ENCODE measurements around the gene SLC37A3.
"Not testable (repeated sequence)": the region's sequence is repeated elsewhere in the genome, so short reads cannot be mapped to it uniquely, and the experiment has no call there.

SLC37A3 gene, protein sequence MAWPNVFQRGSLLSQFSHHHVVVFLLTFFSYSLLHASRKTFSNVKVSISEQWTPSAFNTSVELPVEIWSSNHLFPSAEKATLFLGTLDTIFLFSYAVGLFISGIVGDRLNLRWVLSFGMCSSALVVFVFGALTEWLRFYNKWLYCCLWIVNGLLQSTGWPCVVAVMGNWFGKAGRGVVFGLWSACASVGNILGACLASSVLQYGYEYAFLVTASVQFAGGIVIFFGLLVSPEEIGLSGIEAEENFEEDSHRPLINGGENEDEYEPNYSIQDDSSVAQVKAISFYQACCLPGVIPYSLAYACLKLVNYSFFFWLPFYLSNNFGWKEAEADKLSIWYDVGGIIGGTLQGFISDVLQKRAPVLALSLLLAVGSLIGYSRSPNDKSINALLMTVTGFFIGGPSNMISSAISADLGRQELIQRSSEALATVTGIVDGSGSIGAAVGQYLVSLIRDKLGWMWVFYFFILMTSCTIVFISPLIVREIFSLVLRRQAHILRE

DNA sequence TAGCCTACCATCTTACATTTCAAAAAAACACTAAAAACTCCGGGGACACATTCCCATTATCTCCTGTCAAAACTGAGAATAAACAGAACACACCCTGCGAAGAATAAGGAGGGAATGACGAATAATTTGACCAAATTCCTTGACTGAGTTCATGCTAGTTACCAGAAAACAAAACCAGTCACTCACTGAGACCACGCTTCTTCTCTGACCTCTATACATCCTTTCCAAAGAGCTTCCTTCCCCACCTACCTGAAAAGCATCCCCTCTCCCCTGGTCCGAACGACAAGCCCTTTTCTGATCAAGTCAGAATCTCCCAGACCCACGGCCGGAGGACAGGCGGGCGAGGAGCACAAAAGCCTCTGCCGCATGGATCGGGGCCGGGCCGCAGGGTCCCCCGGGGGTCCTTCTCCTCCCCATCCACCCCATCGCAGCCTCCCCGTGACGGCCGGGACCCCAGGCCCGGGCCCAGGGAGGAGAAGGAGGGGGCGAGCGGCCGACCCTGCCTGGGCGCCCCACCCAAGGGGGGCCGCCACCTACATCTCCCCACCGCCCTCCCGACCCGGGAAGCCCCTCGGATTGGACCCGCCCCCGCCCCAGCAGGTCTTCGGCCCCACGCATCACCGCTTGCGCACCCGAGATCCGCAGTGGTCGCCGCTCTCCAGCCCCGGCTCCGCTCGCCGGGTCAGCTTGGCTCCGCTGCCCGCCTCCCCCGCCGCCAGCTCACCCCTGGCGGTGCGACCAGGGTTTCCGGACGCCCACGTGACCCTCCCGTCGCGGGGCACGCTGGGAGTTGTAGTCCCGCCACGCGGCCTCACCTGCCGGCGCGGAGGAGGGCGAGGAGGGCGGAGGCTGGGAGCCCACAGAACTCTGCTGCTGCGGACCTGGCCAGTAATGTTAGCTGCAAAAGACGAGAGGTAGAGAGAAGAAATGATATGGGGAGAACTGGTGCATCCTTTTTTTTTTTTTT is at the start of gene SLC37A3:
Gene SLC37A3, minus strand, starts transcription at position 747 of the 967 bp plus-strand sequence. CDS start 16,004 bp downstream, outside the sequence.
- peak; percentile 73 to 83 (median 78) for DNase-seq (ENCODE audit: low read depth in 3 of 3)

DNA sequence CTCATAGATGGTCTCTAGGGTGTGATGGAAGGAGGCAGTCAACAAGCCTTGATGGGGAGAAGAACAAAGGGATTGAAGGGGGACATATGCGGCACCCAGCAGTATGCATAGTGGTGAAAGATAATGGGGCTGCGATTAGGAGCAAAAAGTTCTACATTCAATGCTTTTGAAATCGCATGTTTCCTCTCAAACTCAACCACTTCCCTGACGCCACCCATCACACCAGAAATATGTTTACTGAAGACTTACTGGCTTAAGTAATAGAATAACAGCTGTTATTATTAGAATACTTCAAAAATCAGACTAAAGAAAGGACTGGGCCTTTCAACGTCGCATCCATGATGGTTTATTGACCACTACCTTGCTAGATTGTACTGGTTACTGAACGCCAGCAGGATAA is 49.5 kb upstream of the SLC37A3 start:
- no peak for DNase-seq (ENCODE audit: low read depth in 3 of 3)

DNA sequence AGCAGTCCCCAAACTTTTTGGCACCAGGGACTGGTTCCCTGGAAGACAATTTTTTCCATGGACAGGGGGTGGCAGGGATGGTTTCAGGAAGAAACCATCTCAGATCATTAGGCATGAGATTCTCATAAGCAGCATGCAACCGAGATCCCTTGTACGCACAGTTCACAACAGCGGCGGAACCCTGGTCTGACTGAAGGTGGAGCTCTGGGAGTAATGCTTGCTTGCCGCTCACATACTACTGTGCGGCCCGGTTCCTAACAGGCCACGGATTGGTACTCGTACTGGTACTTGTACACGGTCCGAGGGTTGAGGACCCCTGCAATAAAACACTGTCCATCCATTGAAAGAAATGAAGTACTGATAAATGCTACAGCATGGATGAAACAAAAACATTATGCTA is 48.1 kb upstream of the SLC37A3 start:
- no peak for DNase-seq (ENCODE audit: low read depth in 3 of 3)

DNA sequence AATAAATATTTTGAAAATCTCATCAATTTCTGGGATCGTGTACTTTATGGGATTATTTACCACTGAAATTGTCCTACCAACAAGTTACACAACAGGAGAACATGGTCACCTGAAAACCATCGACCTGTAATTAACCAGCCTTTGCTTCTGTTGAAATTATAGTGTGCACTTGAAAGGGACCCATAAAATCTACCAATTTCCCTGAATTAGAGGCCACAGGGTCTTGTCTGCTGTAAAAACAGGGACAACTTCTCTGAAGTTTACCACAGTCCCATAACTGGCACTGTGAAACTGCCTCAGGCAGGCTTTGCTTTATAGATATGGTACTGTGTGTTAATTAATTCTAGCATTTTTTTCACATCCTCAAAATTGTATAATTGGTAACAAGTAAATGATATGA is 43.2 kb upstream of the SLC37A3 start:
- no peak for DNase-seq (ENCODE audit: low read depth in 3 of 3)

DNA sequence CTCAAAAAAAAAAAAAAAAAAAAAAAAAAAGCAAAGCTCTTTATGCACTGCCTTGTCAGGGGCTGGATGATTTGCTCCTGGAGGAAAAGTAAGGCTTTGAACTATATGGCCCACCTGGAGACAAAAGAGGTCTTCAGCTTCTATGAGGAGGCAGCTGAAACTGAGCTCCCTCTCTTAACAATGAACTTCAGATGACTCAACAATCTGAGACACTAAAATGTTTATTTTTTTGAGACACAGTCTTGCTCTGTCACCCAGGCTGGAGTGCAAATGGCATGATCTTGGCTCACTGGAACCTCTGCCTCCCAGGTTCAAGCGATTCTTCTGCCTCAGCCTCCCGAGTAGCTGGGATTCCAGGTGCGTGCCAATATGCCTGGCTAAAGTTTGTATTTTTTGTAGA is 42.3 kb upstream of the SLC37A3 start:
- DNase-seq (ENCODE audit: low read depth in 3 of 3), result no peak

GRCh38 chr7:140439359-140439758 is 41.0 kb upstream of the SLC37A3 start:
- no peak for DNase-seq (ENCODE audit: low read depth in 3 of 3)

DNA sequence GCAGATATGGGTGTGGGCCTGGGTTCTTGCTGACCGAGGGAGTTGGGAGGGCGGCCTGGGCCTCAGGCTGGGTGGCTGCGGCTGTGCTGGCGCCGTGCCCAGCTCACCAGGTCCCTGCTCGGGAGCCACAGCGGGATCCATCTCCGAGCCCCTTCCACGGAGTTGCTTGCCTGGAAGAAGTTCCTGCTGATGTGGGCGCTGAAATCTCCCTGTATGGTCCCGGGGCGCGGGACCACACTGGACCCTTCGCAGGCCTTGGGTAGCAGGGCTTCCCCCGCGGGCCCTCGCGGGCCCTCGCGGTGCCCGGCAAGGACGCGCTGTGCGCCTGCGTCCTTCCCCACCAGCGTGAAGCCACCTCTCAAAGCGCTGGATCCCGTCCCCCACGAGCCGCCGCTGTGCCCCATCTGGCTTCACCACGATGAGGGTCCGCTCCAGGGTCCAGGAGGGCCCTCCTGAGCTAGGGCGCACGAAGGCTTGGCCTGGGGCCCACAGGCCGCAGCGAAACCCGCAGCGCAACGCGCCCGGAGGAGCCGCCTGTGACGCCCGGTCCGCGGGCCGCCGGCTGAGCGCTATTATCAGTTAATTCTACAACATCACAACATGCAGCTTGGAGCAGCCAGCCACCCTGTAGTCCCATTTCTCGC is 37.0 kb upstream of the SLC37A3 start:
- no peak for DNase-seq (ENCODE audit: low read depth in 3 of 3)

- no peak for DNase-seq (ENCODE audit: low read depth in 3 of 3)
Measured at GRCh38 chr7:140433396-140433795, 35.1 kb upstream of the SLC37A3 start.

- no peak for DNase-seq (ENCODE audit: low read depth in 3 of 3)
Measured at GRCh38 chr7:140426130-140426529, 27.8 kb upstream of the SLC37A3 start.

DNA sequence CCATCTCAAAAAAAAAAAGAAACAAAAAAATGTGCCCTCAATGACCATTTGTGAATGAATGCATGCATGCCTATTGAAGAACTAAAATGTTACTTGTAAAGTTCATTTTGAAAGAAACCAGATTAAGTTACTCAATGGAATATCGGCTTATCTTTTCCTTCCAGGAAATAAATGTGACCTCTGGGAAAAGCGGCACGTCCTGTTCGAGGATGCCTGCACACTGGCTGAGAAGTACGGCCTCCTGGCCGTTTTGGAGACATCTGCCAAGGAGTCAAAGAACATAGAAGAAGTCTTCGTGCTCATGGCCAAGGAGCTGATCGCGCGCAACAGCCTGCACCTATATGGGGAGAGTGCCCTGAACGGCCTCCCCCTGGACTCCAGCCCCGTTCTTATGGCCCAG is 27.4 kb upstream of the SLC37A3 start:
- DNase-seq (ENCODE audit: low read depth in 3 of 3), result no peak

GRCh38 chr7:140423501-140423900 is 25.2 kb upstream of the SLC37A3 start:
- no peak for DNase-seq (ENCODE audit: low read depth in 3 of 3)

- no peak for DNase-seq (ENCODE audit: low read depth in 3 of 3)
Measured at GRCh38 chr7:140421521-140421920, 23.2 kb upstream of the SLC37A3 start.

- no peak for DNase-seq (ENCODE audit: low read depth in 3 of 3)
Measured at GRCh38 chr7:140418653-140419052, 20.3 kb upstream of the SLC37A3 start.

DNA sequence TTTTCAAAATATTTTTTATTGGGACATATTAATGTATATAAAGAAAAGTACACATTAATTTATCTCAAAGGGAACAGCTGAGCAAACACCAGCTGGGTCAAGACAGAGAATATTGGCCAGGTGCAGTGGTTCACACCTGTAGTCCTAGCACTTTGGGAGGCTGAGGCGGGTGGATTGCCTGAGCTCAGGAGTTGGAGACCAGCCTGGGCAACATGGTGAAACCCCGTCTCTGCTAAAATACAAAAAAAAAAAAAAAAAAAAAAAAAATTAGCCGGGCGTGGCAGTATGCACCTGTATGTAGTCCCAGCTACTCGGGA is 19.8 kb upstream of the SLC37A3 start:
- DNase-seq (ENCODE audit: low read depth in 3 of 3), result not testable (repeated sequence)

DNA sequence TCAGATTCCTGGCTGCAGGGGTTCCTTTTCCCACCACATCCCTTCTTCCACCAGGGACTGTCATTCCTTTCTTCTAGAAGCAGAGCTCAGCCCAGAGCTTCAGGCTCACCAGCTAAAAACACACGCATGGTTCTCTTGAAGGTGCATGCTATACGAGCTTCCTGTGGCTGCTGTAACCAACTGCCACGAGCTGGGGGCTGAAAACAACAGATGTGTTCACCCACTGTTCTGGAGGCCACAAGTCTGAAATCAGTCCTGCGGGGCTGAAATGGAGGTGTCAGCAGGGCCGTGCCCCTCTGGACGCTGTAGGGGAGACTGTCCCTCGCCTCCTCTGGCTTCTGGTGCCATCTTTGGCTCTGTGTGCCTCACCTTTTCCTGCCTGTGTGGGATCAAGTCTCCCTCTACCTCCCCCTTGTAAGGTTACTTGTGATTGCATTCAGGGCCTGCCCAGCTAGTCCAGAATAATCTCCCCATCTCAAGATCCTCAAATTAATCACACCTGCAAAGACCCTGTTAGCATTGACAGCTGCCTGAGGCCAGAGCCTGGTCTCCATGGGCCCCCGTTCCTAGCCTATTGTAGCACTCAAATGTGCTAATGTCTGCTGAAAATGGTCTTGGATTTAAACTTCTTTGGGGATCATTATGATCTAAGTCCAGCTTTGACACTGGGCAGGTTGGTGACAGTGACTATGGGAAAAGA is 19.3 kb upstream of the SLC37A3 start:
- no peak for DNase-seq (ENCODE audit: low read depth in 3 of 3)

DNA sequence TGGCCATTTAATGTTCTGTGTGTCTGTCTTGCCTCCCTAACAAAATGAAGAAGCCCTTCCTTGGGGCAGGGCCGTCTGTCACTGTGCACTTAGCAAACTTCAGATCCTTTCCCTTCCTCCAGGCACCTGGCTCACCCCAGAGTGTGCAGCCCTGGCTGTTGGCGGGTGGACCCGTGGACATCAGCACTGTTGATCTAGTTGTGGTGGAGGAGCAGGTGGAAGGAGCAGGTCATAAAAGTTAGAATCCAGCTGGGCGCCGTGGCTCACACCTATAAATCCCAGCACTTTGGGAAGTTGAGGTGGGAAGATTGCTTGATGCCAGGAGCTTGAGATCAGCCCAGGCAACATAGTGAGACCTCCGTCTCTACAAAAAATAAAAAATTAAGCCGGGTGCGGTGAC is 18.2 kb upstream of the SLC37A3 start:
- no peak for DNase-seq (ENCODE audit: low read depth in 3 of 3)

- DNase-seq (ENCODE audit: low read depth in 3 of 3), result not testable (repeated sequence)
Measured at GRCh38 chr7:140415816-140416215, 17.5 kb upstream of the SLC37A3 start.

GRCh38 chr7:140415361-140415760 is 17.0 kb upstream of the SLC37A3 start:
- DNase-seq (ENCODE audit: low read depth in 3 of 3), result no peak

- DNase-seq (ENCODE audit: low read depth in 3 of 3), result no peak
Measured at GRCh38 chr7:140404565-140405065, 6.3 kb upstream of the SLC37A3 start.

DNA sequence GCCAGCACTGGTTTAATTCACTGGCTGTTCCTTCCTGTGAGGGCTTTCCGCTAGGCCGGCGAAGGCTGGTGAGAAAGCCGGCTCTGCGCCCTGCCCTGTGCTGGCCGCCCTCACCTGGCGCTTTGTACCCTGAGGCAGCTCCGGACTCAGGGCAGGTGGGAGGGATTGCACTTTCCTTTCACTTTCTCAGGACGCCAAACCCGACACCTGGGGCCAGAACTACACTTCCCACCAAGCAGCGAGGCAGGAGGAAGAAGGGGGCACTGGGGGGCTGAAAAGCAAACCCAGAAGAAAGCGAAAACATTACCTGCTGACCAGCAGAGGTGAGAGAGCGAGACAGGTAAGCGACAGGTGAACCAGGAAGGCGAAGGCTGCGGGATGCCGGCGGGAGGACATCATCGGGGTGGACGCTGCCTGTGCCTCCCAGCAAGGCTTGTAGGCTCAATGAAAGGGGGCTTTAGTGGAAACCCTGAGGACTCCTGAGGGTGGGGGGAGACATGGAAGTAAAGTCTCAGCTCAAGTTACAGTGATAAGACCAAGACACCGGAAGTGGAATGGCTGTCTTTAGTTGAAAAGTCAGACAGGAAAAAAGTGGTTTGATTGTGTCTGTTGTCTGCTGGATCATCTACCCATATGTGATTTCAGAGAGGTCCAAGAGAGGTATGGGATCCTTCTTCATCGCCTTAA is 5.7 kb upstream of the SLC37A3 start, which contains the start of gene RAB19:
Gene RAB19, plus strand, starts transcription at position 181 of the 687 bp plus-strand sequence. CDS start 3,589 bp downstream, outside the sequence.
- peak; percentile 8 to 17 (median 17) for DNase-seq (ENCODE audit: low read depth in 3 of 3)

Measured in stimulated activated CD4-positive, alpha-beta T cell treated with anti-CD3 and anti-CD28 coated beads, TNF-alpha, amount 100 ng/mL, for 4 hours (primary cell).